Breast epithelium (tissue), 4 donors: Measurements from ENCODE around the gene SCLY. TPM values are rescaled to one million over a fixed set of nuclear protein-coding genes. Genes with fewer than 3 reads are reported as not detected.
"Not testable (repeated sequence)": the region's sequence is repeated elsewhere in the genome, so short reads cannot be mapped to it uniquely, and the experiment has no call there.

ENCODE experiments used
- DNase-seq, 2 donors: peaks; one replicate each; pipeline ENCODE4 v3.0.0-alpha.2; 2019; ENCODE audit warnings: low spot score in 2 of 2
- H3K27ac ChIP-seq, 2 donors: fragments of 200-600 bp; sonication (generic) in 1 of 2; one replicate each; pipeline ENCODE4 v1.5.1; 2016 to 2019; ENCODE audit warnings: mild to moderate bottlenecking in 1 of 2
- H3K27me3 ChIP-seq, 2 donors: fragments of 200-600 bp; sonication (generic) in 1 of 2; one replicate each; pipeline versions ENCODE4 v1.5.1 to v1.6.0; 2017 to 2019; ENCODE audit warnings: control low read depth in 1 of 2, mild to moderate bottlenecking in 1 of 2
- H3K36me3 ChIP-seq: fragments of 200-600 bp; one replicate; pipeline ENCODE4 v1.5.1; 2019
- H3K4me1 ChIP-seq, 2 donors: fragments of 200-600 bp; sonication (generic); one replicate each; pipeline ENCODE4 v1.5.1; 2016 to 2019; ENCODE audit warnings: control low read depth in 1 of 2
- H3K4me3 ChIP-seq, 3 donors: fragments of 200-600 bp; sonication (generic); 1 replicate in 2 of 3; 2 replicates in 1 of 3; pipeline ENCODE4 v1.5.1; 2016 to 2019; ENCODE audit warnings: mild to moderate bottlenecking in 3 of 3, moderate library complexity in 2 of 3
- H3K9me3 ChIP-seq, 2 donors: fragments of 200-600 bp; sonication (generic) in 1 of 2; one replicate each; pipeline ENCODE4 v1.5.1; 2016 to 2019; ENCODE audit warnings: control low read depth in 1 of 2
- POLR2A ChIP-seq: fragments of 450-650 bp; IDR thresholded peaks from one replicate; pipeline ENCODE4 v1.6.1; 2016; ENCODE audit warnings: antibody characterized with exemption, mild to moderate bottlenecking, moderate library complexity
- POLR2AphosphoS5 ChIP-seq, 3 donors: sonication (generic); formaldehyde crosslinking; IDR thresholded peaks; one replicate each; pipeline ENCODE4 v1.6.1; 2017; ENCODE audit warnings: antibody characterized with exemption in 3 of 3
- intact Hi-C: fragments of 100-400 bp; cut with DNase I; formaldehyde crosslinking; loops from one replicate; pipeline ENCODE4 v1.15.1; 2023; ENCODE audit warnings: low total_unique reads
- total RNA-seq, 3 donors: library from RNA; depleted of rRNA; stranded (reverse); fragments of >200 nt; gene quantifications; one replicate each; pipeline ENCODE4 v1.1.0, GENCODE V29; 2016
- TF ChIP-seq, protein P1 (sequence below), 3 donors: fragments of 450-650 bp; IDR thresholded peaks; one replicate each; pipeline ENCODE4 v1.5.1; 2016 to 2017; ENCODE audit warnings: antibody characterized with exemption in 3 of 3, mild to moderate bottlenecking in 3 of 3, moderate library complexity in 3 of 3

Gene SCLY
- total RNA-seq, 3 donors from 2014 or later, result 11.2 to 16.7 (median 12.1) TPM

DNA sequence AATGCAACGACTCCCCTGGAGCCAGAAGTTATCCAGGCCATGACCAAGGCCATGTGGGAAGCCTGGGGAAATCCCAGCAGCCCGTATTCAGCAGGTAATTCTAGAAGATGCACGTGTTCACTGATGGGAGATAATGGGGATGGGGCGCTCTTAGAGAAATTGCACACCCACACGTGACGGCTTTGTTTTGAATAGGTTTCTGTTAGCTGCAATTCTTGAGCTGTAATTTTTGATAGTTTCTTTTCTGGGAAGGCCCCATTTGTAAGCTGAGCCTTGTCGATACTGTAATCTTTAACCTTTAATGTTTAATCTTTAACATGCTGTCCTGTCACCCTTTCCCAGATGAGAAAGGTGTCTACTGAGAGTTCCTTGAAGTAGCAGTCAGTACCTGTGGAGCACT is 3.6 kb downstream of the SCLY start:
- Histone ChIP-seq H3K4me1 (no peaks in the 10 kb centered on the region), H3K27ac (no peak overlapping the region), H3K9me3 (no peaks in the 10 kb centered on the region), H3K4me3 (no peak overlapping the region), H3K27me3 (no peaks in the 10 kb centered on the region), H3K36me3 (no peaks in the 10 kb centered on the region)
- no peak for TF ChIP-seq POLR2A
- DNase-seq, result no peak
- intact Hi-C loops, result no loop called here

DNA sequence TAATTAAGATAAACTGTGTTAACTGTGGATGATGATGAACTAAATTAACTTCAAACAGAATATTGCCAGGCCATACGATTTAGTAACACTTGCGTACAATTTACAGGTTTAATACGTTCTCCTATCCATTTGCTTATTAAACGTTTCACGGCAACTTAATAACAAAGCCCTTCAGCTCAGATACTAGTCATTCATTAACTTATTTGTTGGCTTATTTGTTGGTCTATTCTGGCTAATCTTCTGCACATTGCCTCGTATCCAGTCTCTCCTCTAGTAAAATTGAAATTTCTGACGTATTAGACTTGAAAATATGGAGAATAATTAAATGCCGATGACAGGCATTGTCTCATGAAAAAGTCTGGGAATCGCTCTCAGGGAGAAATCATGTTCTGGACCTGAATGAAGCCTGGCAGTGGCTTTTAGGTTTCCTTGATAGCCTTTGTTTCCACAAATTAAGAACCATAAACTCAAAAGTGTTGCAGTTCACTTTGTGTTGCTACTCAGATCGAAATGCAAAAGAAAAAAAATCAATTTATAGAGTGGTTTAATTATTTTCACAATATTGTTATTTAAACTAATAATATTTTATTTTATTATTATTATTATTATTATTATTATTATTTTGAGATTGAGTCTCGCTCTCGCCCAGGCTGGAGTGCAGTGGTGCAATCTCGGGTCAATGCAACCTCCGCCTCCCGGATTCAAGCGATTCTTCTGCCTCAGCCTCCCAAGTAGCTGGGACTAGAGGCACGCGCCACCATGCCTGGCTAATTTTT is 4.5 kb downstream of the SCLY start:
- Histone ChIP-seq H3K4me1 (no peaks in the 10 kb centered on the region), H3K27me3 (no peaks in the 10 kb centered on the region), H3K9me3 (no peaks in the 10 kb centered on the region), H3K4me3 (no peak overlapping the region), H3K36me3 (no peaks in the 10 kb centered on the region), H3K27ac (no peak overlapping the region)
- no peak for DNase-seq
- intact Hi-C loops, result no loop called here
- TF ChIP-seq POLR2AphosphoS5 (IDR thresholded peaks at IDR 0.05) (no peak), POLR2A (no peak)
- TF ChIP-seq, protein P1, sequence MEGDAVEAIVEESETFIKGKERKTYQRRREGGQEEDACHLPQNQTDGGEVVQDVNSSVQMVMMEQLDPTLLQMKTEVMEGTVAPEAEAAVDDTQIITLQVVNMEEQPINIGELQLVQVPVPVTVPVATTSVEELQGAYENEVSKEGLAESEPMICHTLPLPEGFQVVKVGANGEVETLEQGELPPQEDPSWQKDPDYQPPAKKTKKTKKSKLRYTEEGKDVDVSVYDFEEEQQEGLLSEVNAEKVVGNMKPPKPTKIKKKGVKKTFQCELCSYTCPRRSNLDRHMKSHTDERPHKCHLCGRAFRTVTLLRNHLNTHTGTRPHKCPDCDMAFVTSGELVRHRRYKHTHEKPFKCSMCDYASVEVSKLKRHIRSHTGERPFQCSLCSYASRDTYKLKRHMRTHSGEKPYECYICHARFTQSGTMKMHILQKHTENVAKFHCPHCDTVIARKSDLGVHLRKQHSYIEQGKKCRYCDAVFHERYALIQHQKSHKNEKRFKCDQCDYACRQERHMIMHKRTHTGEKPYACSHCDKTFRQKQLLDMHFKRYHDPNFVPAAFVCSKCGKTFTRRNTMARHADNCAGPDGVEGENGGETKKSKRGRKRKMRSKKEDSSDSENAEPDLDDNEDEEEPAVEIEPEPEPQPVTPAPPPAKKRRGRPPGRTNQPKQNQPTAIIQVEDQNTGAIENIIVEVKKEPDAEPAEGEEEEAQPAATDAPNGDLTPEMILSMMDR (IDR thresholded peaks at IDR 0.05), result no peak

DNA sequence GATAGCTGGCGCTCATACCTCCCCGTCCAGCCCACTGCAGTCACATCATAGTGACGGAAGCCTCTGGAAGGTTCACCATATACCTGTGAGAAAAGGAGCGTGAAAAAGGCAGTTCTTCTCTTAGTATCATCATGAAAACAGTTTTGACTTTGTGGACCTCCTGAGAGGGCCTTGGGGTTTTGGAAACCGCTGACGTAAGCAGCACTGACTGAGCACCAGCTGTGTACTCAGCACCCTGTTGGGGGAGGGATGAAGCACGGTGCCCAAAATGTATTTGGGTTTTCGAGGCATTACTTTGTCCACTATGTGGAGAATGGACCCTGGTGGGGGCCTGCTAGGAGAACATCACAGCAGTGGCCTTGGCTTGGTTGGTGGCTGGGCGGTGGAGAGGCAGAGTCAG is 5.4 kb downstream of the SCLY start:
- intact Hi-C loops, result no loop called here
- H3K4me3 ChIP-seq, result no peak overlapping the region
- TF ChIP-seq, protein P1 (IDR thresholded peaks at IDR 0.05), result no peak
- TF ChIP-seq POLR2A, result no peak
- TF ChIP-seq POLR2AphosphoS5 (IDR thresholded peaks at IDR 0.05), result no peak
- no peak for DNase-seq
- H3K9me3 ChIP-seq, result no peaks in the 10 kb centered on the region
- H3K4me1 ChIP-seq, result no peaks in the 10 kb centered on the region
- no peaks in the 10 kb centered on the region for H3K27me3 ChIP-seq
- no peak overlapping the region for H3K27ac ChIP-seq
- no peaks in the 10 kb centered on the region for H3K36me3 ChIP-seq

DNA sequence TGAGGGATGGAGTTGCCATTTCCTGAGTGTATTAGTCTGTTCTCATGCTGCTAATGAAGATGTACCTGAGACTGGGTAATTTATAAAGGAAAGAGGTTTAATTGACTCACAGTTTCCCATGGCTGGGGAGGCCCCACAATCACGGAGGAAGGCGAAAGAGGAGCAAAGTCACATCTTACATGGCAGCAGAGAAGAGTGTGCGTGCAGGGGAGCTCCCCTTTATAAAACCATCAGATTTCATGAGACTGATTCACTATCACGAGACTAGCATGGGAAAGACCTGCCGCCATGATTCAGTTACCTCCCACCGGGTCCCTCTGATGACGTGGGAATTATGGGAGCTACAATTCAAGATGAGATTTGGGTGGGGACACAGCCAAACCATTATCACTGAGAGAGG is 5.9 kb downstream of the SCLY start:
- H3K4me3 ChIP-seq, H3K27me3 ChIP-seq, intact Hi-C loops, DNase-seq, H3K4me1 ChIP-seq, H3K36me3 ChIP-seq, H3K27ac ChIP-seq, H3K9me3 ChIP-seq: not testable (repeated sequence)

DNA sequence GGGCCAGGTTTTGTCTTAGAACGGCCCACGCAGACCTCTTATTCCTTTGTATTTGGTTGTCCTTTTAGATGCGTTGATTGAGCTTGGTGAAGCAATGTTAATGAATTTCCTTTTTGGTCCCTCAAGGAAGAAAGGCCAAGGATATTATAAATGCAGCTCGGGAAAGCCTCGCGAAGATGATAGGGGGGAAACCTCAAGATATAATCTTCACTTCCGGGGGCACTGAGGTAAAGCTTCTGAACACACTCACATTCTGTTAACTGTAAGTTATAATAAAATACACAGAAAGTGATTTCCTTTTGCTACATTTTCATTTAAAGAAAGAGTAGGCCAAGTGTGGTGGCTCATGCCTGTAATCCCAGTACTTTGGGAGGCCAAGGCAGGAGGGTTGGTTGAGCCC is 7.1 kb downstream of the SCLY start:
- intact Hi-C loops, result no loop called here
- Histone ChIP-seq H3K4me1 (no peaks in the 10 kb centered on the region), H3K36me3 (no peaks in the 10 kb centered on the region), H3K9me3 (no peaks in the 10 kb centered on the region), H3K27me3 (no peaks in the 10 kb centered on the region), H3K27ac (no peak overlapping the region), H3K4me3 (no peak overlapping the region)
- no peak for TF ChIP-seq POLR2A
- TF ChIP-seq, protein P1 (IDR thresholded peaks at IDR 0.05), result no peak
- no peak for TF ChIP-seq POLR2AphosphoS5 (IDR thresholded peaks at IDR 0.05)
- DNase-seq, result no peak

DNA sequence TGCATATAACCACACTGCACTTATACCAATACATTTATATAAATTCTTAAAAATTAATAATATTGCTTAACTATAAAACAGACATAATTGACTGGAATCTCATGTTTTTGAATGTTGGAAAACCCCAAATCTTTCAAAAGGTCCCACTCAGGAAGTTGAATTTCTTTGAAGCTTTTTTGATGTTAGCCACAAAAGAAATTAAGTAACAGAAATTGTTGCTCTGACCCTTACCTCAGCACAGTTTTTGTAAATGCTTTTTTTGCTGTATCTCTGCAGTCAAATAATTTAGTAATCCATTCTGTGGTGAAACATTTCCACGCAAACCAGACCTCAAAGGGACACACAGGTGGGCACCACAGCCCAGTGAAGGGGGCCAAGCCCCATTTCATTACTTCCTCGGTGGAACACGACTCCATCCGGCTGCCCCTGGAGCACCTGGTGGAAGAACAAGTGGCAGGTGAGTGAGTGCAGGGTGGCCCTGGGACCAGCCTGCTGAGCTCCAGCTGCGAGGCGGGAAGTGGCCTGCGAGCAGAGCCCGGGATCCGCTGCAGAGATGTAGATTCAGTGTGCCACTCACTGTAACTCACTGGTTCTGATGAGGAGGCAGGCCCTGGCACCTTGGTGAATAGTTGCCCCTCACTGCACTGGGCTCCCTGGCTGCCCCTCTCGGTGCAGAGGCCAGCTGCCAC is 8.4 kb downstream of the SCLY start:
- Histone ChIP-seq H3K4me1 (no peaks in the 10 kb centered on the region), H3K27ac (no peak overlapping the region), H3K4me3 (no peak overlapping the region), H3K27me3 (no peaks in the 10 kb centered on the region), H3K36me3 (no peaks in the 10 kb centered on the region), H3K9me3 (no peaks in the 10 kb centered on the region)
- TF ChIP-seq POLR2A (no peak), POLR2AphosphoS5 (IDR thresholded peaks at IDR 0.05) (no peak)
- TF ChIP-seq, protein P1 (IDR thresholded peaks at IDR 0.05), result no peak
- no peak for DNase-seq
- intact Hi-C loops, result no loop called here
